Spleen (tissue), 11 donors: ENCODE measurements around the gene DOCK2. TPM values are rescaled to one million over a fixed set of nuclear protein-coding genes. Genes with fewer than 3 reads are reported as not detected.

Source experiments
- DNase-seq: peaks from one replicate; pipeline ENCODE4 v3.0.0-alpha.2; 2020
- H3K27ac ChIP-seq, 8 donors: fragments of 200-600 bp; sonication (generic) in 7 of 8; 1 replicate in 4 of 8; 2 replicates in 4 of 8; pipeline versions ENCODE4 v1.5.0 to v1.8.0; 2016 to 2021; ENCODE audit warnings: inconsistent platforms in 4 of 8, mild to moderate bottlenecking in 4 of 8, moderate library complexity in 1 of 8
- H3K27me3 ChIP-seq, 7 donors: fragments of 200-600 bp; sonication (generic) in 6 of 7; replicated peaks in 1 of 7; 1 replicate in 4 of 7; 2 replicates in 3 of 7; pipeline versions ENCODE4 v1.5.0 to v1.8.0; 2016 to 2021; ENCODE audit warnings: inconsistent platforms in 3 of 7, mild to moderate bottlenecking in 1 of 7
- H3K36me3 ChIP-seq, 6 donors: fragments of 200-600 bp; sonication (generic) in 5 of 6; 1 replicate in 4 of 6; 2 replicates in 2 of 6; pipeline versions ENCODE4 v1.5.0 to v1.8.0; 2016 to 2021; ENCODE audit warnings: inconsistent platforms in 2 of 6
- H3K4me1 ChIP-seq, 6 donors: fragments of 200-600 bp; sonication (generic) in 5 of 6; 1 replicate in 3 of 6; 2 replicates in 3 of 6; pipeline versions ENCODE4 v1.5.0 to v1.8.0; 2016 to 2021; ENCODE audit warnings: inconsistent platforms in 3 of 6
- H3K4me3 ChIP-seq, 8 donors: fragments of 200-600 bp; sonication (generic) in 7 of 8; 1 replicate in 4 of 8; 2 replicates in 4 of 8; pipeline versions ENCODE4 v1.5.0 to v1.8.0; 2016 to 2021; ENCODE audit warnings: inconsistent platforms in 4 of 8, mild to moderate bottlenecking in 4 of 8, moderate library complexity in 2 of 8
- H3K9me3 ChIP-seq, 8 donors: fragments of 200-600 bp; sonication (generic) in 7 of 8; 1 replicate in 4 of 8; 2 replicates in 4 of 8; pipeline versions ENCODE4 v1.5.0 to v1.8.0; 2016 to 2021; ENCODE audit warnings: inconsistent platforms in 4 of 8
- CTCF ChIP-seq, 11 experiments: fragments of 200-600 bp in 7 of 11; fragments of 450-650 bp in 4 of 11; sonication (generic) in 4 of 11; IDR thresholded peaks in 8 of 11; conservative IDR thresholded peaks in 3 of 11; 1 replicate in 7 of 11; 2 replicates in 4 of 11; pipeline versions ENCODE4 v1.4.0 to v1.8.0; 2016 to 2021; ENCODE audit warnings: antibody characterized with exemption in 11 of 11, inconsistent platforms in 4 of 11, mild to moderate bottlenecking in 1 of 11
- POLR2A ChIP-seq, 3 donors: fragments of 450-650 bp; IDR thresholded peaks; one replicate each; pipeline ENCODE4 v1.5.1; 2017; ENCODE audit warnings: antibody characterized with exemption in 3 of 3, mild to moderate bottlenecking in 1 of 3
- POLR2AphosphoS5 ChIP-seq, 3 donors: sonication (generic); formaldehyde crosslinking; IDR thresholded peaks; one replicate each; pipeline ENCODE4 v1.5.1; 2017; ENCODE audit warnings: antibody characterized with exemption in 3 of 3
- WGBS, 5 donors: extraction: QIAGEN DNeasy Blood & Tissue Kit in 3 of 5; methylation state at CpG; one replicate each; pipeline versions ENCODE4 v1.1.5 to v1.1.7; 2013 to 2018; 5-methylcytosine and 5-hydroxymethylcytosine counted together
- intact Hi-C: fragments of 100-400 bp; cut with DNase I; formaldehyde crosslinking; loops from one replicate; pipeline ENCODE4 v1.15.0; 2023; ENCODE audit warnings: low total_unique reads
- polyA plus RNA-seq, 3 donors: library from polyadenylated mRNA; stranded (reverse); fragments of 200-250 nt; gene quantifications; one replicate each; pipeline ENCODE4 v1.2.1, GENCODE V29; 2013
- total RNA-seq, 7 donors: library from RNA; depleted of rRNA in 3 of 7; stranded (reverse); fragments of >200 nt in 3 of 7; fragmentation: NEBNext Ultra II Directional in 4 of 7; extraction: Animal tissue kit (Norgen Biotek cat#: 25700) in 4 of 7; gene quantifications; one replicate each; pipeline versions ENCODE4 v1.1.0 to v1.2.1, GENCODE V29; 2016 to 2021
- donor health status: healthy with polysubstance abuse.
- donor health status: DM: no; HTN: no; CAD: no; lungs with moderate emphysema.
- donor health status: DM: no; HTN: no; CAD: no.
- donor health status: Bipolar disorder and iron deficiency.
- donor health status: healthy.
- donor health status: DM: no; HTN: no; CAD: no.
- donor health status: DM: yes; HTN: yes; CAD: no.

Gene DOCK2
- total and polyA plus RNA-seq, 10 donors = 30.6 to 321 (median 198) TPM

- WGBS, 5 donors = 50 to 66% (median 56%) methylated on average over 2 of the region's 2 CpGs
- Histone ChIP-seq H3K4me3 (no peak overlapping the region), H3K27me3 (no peaks in the 10 kb centered on the region), H3K27ac (no peak overlapping the region), H3K36me3 (peaks cover 0 to 76% (median 20%) of the 10 kb centered on the region in 6 donors), H3K9me3 (no peaks in the 10 kb centered on the region), H3K4me1 (peaks cover 0 to 6% (median 0%) of the 10 kb centered on the region in 6 donors)
- intact Hi-C loops = no loop called here
- TF ChIP-seq POLR2A (IDR thresholded peaks at IDR 0.05) = no peak
- TF ChIP-seq CTCF (IDR thresholded peaks at IDR 0.05 in 8 of 11, conservative IDR thresholded peaks at IDR 0.05 in 3 of 11) = no peak
- TF ChIP-seq POLR2AphosphoS5 (IDR thresholded peaks at IDR 0.05) = no peak
- no peak for DNase-seq
Observed at GRCh38 chr5:169796731-169797130, 159.7 kb downstream of the DOCK2 start.

GRCh38 chr5:169797577-169797976 lies 160.5 kb downstream of the DOCK2 start:
- DNase-seq = no peak
- peaks cover 0 to 76% (median 17%) of the 10 kb centered on the region in 6 donors for H3K36me3 ChIP-seq
- no peak overlapping the region for H3K4me3 ChIP-seq
- peaks cover 0 to 9% (median 0%) of the 10 kb centered on the region in 6 donors for H3K4me1 ChIP-seq
- H3K27ac ChIP-seq = no peak overlapping the region
- 88 to 94% (median 89%) methylated on average over 2 of the region's 2 CpGs for WGBS, 5 donors
- TF ChIP-seq CTCF (IDR thresholded peaks at IDR 0.05 in 8 of 11, conservative IDR thresholded peaks at IDR 0.05 in 3 of 11) = no peak
- no peak for TF ChIP-seq POLR2A (IDR thresholded peaks at IDR 0.05)
- TF ChIP-seq POLR2AphosphoS5 (IDR thresholded peaks at IDR 0.05) = no peak
- intact Hi-C loops = no loop called here
- H3K9me3 ChIP-seq = no peaks in the 10 kb centered on the region
- H3K27me3 ChIP-seq = no peaks in the 10 kb centered on the region

GRCh38 chr5:169798438-169798837 lies 161.4 kb downstream of the DOCK2 start:
- H3K4me1 ChIP-seq = peaks cover 0 to 17% (median 3%) of the 10 kb centered on the region in 6 donors
- H3K4me3 ChIP-seq = no peak overlapping the region
- intact Hi-C loops = no loop called here
- 65 to 84% (median 80%) methylated on average over 2 of the region's 2 CpGs for WGBS, 5 donors
- no peaks in the 10 kb centered on the region for H3K9me3 ChIP-seq
- DNase-seq = no peak
- TF ChIP-seq POLR2A (IDR thresholded peaks at IDR 0.05) = no peak
- TF ChIP-seq POLR2AphosphoS5 (IDR thresholded peaks at IDR 0.05) = no peak
- no peak for TF ChIP-seq CTCF (IDR thresholded peaks at IDR 0.05 in 8 of 11, conservative IDR thresholded peaks at IDR 0.05 in 3 of 11)
- H3K27me3 ChIP-seq = no peaks in the 10 kb centered on the region
- no peak overlapping the region for H3K27ac ChIP-seq
- peaks cover 0 to 75% (median 16%) of the 10 kb centered on the region in 6 donors for H3K36me3 ChIP-seq

- intact Hi-C loops = no loop called here
- peak overlapping the region in 1 of 8 donors; percentile 29 for H3K27ac ChIP-seq
- no peak for DNase-seq
- WGBS, 5 donors = 86 to 97% (median 90%) methylated on average over 4 of the region's 4 CpGs
- TF ChIP-seq CTCF (IDR thresholded peaks at IDR 0.05 in 8 of 11, conservative IDR thresholded peaks at IDR 0.05 in 3 of 11) = no peak
- no peak for TF ChIP-seq POLR2AphosphoS5 (IDR thresholded peaks at IDR 0.05)
- no peak for TF ChIP-seq POLR2A (IDR thresholded peaks at IDR 0.05)
- no peak overlapping the region for H3K4me3 ChIP-seq
- no peaks in the 10 kb centered on the region for H3K9me3 ChIP-seq
- H3K36me3 ChIP-seq = peaks cover 0 to 75% (median 14%) of the 10 kb centered on the region in 6 donors
- peaks cover 0 to 24% (median 3%) of the 10 kb centered on the region in 6 donors for H3K4me1 ChIP-seq
- H3K27me3 ChIP-seq = no peaks in the 10 kb centered on the region
Observed at GRCh38 chr5:169798906-169799660, 162.0 kb downstream of the DOCK2 start.
